ENCODE measurements around the gene DIS3L. TPM values are rescaled to one million over a fixed set of nuclear protein-coding genes. Genes with fewer than 3 reads are reported as not detected.
A peak's percentile ranks its signal among the peaks of the same experiment; 100 is the strongest.

DIS3L gene
- total and polyA plus RNA-seq, 11 donors, result 13.0 to 62.5 (median 34.1) TPM

GRCh38 chr15:66269326-66270090, 23.9 kb upstream of the DIS3L start:
- DNase-seq (no peak), ATAC-seq (peak in 1 of 4 donors; percentile 43)
- TF ChIP-seq POLR2A (IDR thresholded peaks at IDR 0.05) (no peak), CTCF (IDR thresholded peaks at IDR 0.05) (no peak)
- H3K36me3 ChIP-seq, result no peaks in the 10 kb centered on the region
- peaks cover 0 to 10% (median 0%) of the 10 kb centered on the region in 9 donors for H3K27me3 ChIP-seq
- no peaks in the 10 kb centered on the region for H3K4me1 ChIP-seq
- H3K27ac ChIP-seq, result no peak overlapping the region
- H3K4me3 ChIP-seq, result no peak overlapping the region
- H3K9me3 ChIP-seq, result no peaks in the 10 kb centered on the region
- intact Hi-C loops (cut with DNase I), result no loop called here
- WGBS, 4 donors, result 29 to 41% (median 32%) methylated on average over 13 of the region's 13 CpGs

- whole genome bisulfite sequencing, 4 donors, result 69 to 83% (median 71%) methylated on average over 6 of the region's 6 CpGs
These were observed 22.4 kb upstream of the DIS3L start for GRCh38 chr15:66270932-66271331.

GRCh38 chr15:66275352-66275751, 18.0 kb upstream of the DIS3L start:
- Histone ChIP-seq H3K27me3 (no peaks in the 10 kb centered on the region), H3K9me3 (peaks cover 0 to 9% (median 0%) of the 10 kb centered on the region in 12 donors), H3K36me3 (no peaks in the 10 kb centered on the region), H3K4me3 (no peak overlapping the region), H3K4me1 (no peaks in the 10 kb centered on the region), H3K27ac (no peak overlapping the region)
- intact Hi-C loops (cut with DNase I), result no loop called here
- ATAC-seq (no peak), DNase-seq (no peak)
- TF ChIP-seq CTCF (IDR thresholded peaks at IDR 0.05), result no peak
- TF ChIP-seq POLR2A (IDR thresholded peaks at IDR 0.05), result no peak

More at GRCh38 chr15:66270932-66271331, 22.4 kb upstream of the DIS3L start:
- no peak for TF ChIP-seq POLR2A (IDR thresholded peaks at IDR 0.05)
- TF ChIP-seq CTCF (IDR thresholded peaks at IDR 0.05), result no peak
- Histone ChIP-seq H3K27ac (no peak overlapping the region), H3K36me3 (no peaks in the 10 kb centered on the region), H3K9me3 (peaks cover 0 to 9% (median 0%) of the 10 kb centered on the region in 12 donors), H3K4me1 (no peaks in the 10 kb centered on the region), H3K27me3 (peaks cover 0 to 5% (median 0%) of the 10 kb centered on the region in 9 donors), H3K4me3 (no peak overlapping the region)
- intact Hi-C loops (cut with DNase I), result no loop called here
- ATAC-seq, result no peak
- no peak for DNase-seq

- no peak overlapping the region for H3K4me3 ChIP-seq
- no peak for DNase-seq
- no peaks in the 10 kb centered on the region for H3K27me3 ChIP-seq
- 93 to 95% (median 94%) methylated on average over 3 of the region's 3 CpGs for whole genome bisulfite sequencing, 4 donors
- H3K9me3 ChIP-seq, result peaks cover 0 to 9% (median 0%) of the 10 kb centered on the region in 12 donors
- intact Hi-C loops (cut with DNase I), result no loop called here
- H3K4me1 ChIP-seq, result no peaks in the 10 kb centered on the region
- no peak overlapping the region for H3K27ac ChIP-seq
- ATAC-seq, result no peak
- no peaks in the 10 kb centered on the region for H3K36me3 ChIP-seq
- no peak for TF ChIP-seq POLR2A (IDR thresholded peaks at IDR 0.05)
- no peak for TF ChIP-seq CTCF (IDR thresholded peaks at IDR 0.05)
These were observed 16.8 kb upstream of the DIS3L start for GRCh38 chr15:66276546-66276945.
